Progenitor cell of endocrine pancreas (in vitro differentiated cells): ENCODE measurements around the gene VSIG4. TPM values are rescaled to one million over a fixed set of nuclear protein-coding genes. Genes with fewer than 3 reads are reported as not detected.

ENCODE experiments used
- DNase-seq: peaks from one replicate; pipeline ENCODE4 v3.0.0; 2021; ENCODE audit warnings: low spot score; ENCODE audit not compliant: unreplicated experiment
- H3K27ac Mint-ChIP-seq: 2 replicates; pipeline ENCODE4 v1.8.0; 2021; ENCODE audit warnings: mild to moderate bottlenecking, moderate library complexity, mixed read lengths
- H3K27me3 Mint-ChIP-seq: 2 replicates; pipeline ENCODE4 v1.8.0; 2021; ENCODE audit warnings: mixed read lengths
- H3K36me3 Mint-ChIP-seq: 2 replicates; pipeline ENCODE4 v1.8.0; 2022; ENCODE audit warnings: mixed read lengths; ENCODE audit not compliant: insufficient read depth
- H3K4me1 Mint-ChIP-seq: 2 replicates; pipeline ENCODE4 v1.8.0; 2021; ENCODE audit warnings: low read depth, mixed read lengths
- H3K4me3 Mint-ChIP-seq: 2 replicates; pipeline ENCODE4 v1.8.0; 2021; ENCODE audit warnings: low read depth, mild to moderate bottlenecking, moderate library complexity, mixed read lengths
- H3K9me3 Mint-ChIP-seq: 2 replicates; pipeline ENCODE4 v1.8.0; 2021; ENCODE audit warnings: low read depth, mixed read lengths
- total RNA-seq: library from RNA; stranded (reverse); gene quantifications from 2 replicates; pipeline ENCODE4 v1.2.1, GENCODE V29; 2021
- TF ChIP-seq, protein P1 (sequence below): fragments of 200-600 bp; sonication (generic); IDR thresholded peaks from one replicate; pipeline ENCODE4 v1.5.0; 2021; ENCODE audit warnings: antibody characterized with exemption, mild to moderate bottlenecking; ENCODE audit not compliant: unreplicated experiment

Gene VSIG4
- total RNA-seq, 1 donor from 2014 or later: not detected

DNA sequence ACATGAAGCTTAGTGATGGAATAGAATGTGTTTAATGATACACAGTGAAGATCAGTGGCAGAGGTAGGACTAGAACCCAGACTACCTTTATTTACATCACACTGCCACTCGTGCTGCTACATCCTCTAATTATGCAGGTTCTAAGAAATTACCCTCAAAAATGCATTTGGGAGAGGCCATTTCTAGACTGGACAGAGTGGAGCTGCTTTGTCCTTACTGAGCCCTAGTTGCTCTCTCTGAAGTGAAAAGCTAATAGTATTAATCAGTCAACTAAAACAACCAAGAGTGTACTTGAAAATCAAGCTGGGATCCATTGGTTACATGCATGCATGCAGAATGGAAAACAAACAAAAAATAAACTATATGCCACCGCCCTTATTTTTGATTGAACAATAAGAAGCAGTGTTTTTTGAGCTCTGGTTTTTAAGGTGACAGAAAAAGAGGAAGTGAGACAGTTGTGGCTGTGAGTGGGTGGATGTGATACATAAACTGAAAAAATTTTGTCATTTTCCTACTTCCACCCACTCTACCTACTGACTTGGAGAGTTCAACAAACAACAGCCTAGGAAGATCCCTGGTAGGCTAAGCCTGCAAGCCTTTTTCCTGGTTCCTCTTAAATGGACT lies 6.8 kb upstream of the VSIG4 start:
- no peaks in the 10 kb centered on the region for H3K27me3 Mint-ChIP-seq
- H3K27ac Mint-ChIP-seq: no peak overlapping the region
- H3K36me3 Mint-ChIP-seq: no peaks in the 10 kb centered on the region
- H3K4me3 Mint-ChIP-seq: no peak overlapping the region
- no peak for DNase-seq
- TF ChIP-seq, protein P1, sequence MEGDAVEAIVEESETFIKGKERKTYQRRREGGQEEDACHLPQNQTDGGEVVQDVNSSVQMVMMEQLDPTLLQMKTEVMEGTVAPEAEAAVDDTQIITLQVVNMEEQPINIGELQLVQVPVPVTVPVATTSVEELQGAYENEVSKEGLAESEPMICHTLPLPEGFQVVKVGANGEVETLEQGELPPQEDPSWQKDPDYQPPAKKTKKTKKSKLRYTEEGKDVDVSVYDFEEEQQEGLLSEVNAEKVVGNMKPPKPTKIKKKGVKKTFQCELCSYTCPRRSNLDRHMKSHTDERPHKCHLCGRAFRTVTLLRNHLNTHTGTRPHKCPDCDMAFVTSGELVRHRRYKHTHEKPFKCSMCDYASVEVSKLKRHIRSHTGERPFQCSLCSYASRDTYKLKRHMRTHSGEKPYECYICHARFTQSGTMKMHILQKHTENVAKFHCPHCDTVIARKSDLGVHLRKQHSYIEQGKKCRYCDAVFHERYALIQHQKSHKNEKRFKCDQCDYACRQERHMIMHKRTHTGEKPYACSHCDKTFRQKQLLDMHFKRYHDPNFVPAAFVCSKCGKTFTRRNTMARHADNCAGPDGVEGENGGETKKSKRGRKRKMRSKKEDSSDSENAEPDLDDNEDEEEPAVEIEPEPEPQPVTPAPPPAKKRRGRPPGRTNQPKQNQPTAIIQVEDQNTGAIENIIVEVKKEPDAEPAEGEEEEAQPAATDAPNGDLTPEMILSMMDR: no peak
- peaks cover 9% of the 10 kb centered on the region for H3K9me3 Mint-ChIP-seq
- no peaks in the 10 kb centered on the region for H3K4me1 Mint-ChIP-seq

- no peak overlapping the region for H3K27ac Mint-ChIP-seq
- H3K36me3 Mint-ChIP-seq: no peaks in the 10 kb centered on the region
- H3K9me3 Mint-ChIP-seq: peaks cover 9% of the 10 kb centered on the region
- DNase-seq: no peak
- H3K4me3 Mint-ChIP-seq: no peak overlapping the region
- TF ChIP-seq, protein P1: no peak
- H3K27me3 Mint-ChIP-seq: no peaks in the 10 kb centered on the region
- H3K4me1 Mint-ChIP-seq: no peaks in the 10 kb centered on the region
These were observed 6.0 kb upstream of the VSIG4 start for GRCh38 chrX:66045894-66046293.

DNA sequence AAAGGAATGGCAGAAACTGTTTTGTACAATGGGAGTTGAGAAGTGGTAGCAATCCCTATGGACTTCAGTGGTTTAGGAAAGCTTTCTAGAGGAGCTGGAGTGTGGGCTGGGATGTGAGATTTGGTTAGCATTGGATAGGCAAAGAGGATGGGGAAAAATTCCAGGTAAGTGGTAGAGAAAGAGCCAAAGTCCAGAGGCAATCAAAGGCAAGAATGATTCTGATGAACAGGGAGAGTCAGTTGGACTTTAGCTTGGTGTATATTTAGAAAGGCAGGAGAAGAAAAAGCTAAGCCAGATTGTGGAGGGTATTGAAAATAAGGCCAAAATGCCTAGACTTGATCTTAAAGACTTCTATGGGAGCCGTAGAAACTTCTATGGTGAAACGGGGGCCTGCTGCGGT lies 3.7 kb upstream of the VSIG4 start:
- no peaks in the 10 kb centered on the region for H3K4me1 Mint-ChIP-seq
- peaks cover 9% of the 10 kb centered on the region for H3K9me3 Mint-ChIP-seq
- no peaks in the 10 kb centered on the region for H3K36me3 Mint-ChIP-seq
- no peaks in the 10 kb centered on the region for H3K27me3 Mint-ChIP-seq
- DNase-seq: no peak
- H3K27ac Mint-ChIP-seq: no peak overlapping the region
- no peak overlapping the region for H3K4me3 Mint-ChIP-seq
- TF ChIP-seq, protein P1: no peak

DNA sequence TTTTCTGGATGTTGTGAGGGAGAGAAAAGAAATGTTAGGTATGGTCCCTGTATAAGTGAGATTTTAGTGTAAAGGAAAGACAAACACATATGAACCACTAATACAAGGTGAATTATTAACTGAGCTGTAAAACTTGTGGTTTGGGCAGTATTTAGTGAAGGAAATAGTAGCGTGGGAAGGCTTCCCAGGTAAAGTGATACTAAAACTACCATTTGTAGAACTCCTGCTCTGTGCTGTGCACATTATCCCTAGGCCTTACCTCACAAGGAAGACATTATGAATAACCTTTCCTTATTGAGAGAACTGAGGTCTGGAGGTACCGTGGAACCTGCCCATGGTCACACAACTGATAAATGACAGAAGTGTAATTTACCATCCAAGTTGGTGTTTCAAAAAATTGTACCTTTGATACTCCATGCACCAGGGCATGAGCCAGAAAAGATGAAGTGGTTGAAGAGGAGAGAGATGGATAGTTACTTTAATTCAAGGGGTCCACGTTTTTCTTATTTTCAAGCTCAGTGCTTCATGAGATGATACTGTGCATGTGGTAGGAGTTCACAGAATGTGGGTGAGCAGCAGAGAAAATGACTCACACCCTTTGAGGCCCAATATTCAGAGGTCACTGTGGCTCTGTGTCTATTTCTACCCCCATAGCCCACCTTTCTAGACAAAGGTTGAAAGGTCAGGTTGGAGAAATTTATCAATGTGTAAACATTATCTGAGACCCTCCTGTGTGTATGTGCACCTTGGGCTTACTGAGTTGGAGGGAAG lies 2.6 kb upstream of the VSIG4 start:
- H3K27me3 Mint-ChIP-seq: no peaks in the 10 kb centered on the region
- H3K27ac Mint-ChIP-seq: no peak overlapping the region
- no peak for DNase-seq
- no peak overlapping the region for H3K4me3 Mint-ChIP-seq
- peaks cover 12% of the 10 kb centered on the region for H3K9me3 Mint-ChIP-seq
- H3K36me3 Mint-ChIP-seq: no peaks in the 10 kb centered on the region
- H3K4me1 Mint-ChIP-seq: no peaks in the 10 kb centered on the region
- TF ChIP-seq, protein P1: no peak

DNA sequence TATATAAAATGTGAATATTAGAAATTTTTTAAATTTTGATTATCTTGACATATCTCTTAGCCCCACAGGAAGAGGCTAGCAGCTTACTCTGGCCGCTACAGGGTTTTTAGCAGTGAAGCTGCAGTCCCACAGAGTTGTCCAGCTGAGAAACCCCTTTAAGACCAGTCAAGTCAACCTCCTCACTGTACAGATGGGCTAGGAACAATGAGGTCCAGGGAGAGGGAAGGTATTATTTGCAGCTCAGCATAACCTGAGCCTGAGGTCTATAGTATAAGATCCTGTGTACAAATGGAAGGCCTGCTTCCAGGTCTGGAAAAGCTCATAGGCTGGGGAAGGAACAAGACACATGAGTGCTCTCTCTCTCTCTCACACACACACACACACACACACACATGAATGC lies 1.8 kb downstream of the VSIG4 start:
- H3K9me3 Mint-ChIP-seq: peaks cover 8% of the 10 kb centered on the region
- H3K4me3 Mint-ChIP-seq: no peak overlapping the region
- H3K27ac Mint-ChIP-seq: no peak overlapping the region
- H3K27me3 Mint-ChIP-seq: no peaks in the 10 kb centered on the region
- no peaks in the 10 kb centered on the region for H3K36me3 Mint-ChIP-seq
- DNase-seq: no peak
- H3K4me1 Mint-ChIP-seq: no peaks in the 10 kb centered on the region
- TF ChIP-seq, protein P1: no peak
